Measurements from ENCODE around the gene CABP7. TPM values are rescaled to one million over a fixed set of nuclear protein-coding genes. Genes with fewer than 3 reads are reported as not detected.

Gene CABP7
- total RNA-seq, 1 donor from 2014 or later = 0.12 TPM

GRCh38 chr22:29712119-29712518 lies 7.7 kb upstream of the CABP7 start:
- no peak for DNase-seq (ENCODE audit: low spot score, unreplicated experiment)
- Mint-ChIP-seq H3K9me3 (ENCODE audit: low read depth) (no peaks in the 10 kb centered on the region), H3K4me3 (ENCODE audit: low read depth) (no peak overlapping the region), H3K27me3 (peaks cover 44% of the 10 kb centered on the region), H3K4me1 (ENCODE audit: low read depth) (no peaks in the 10 kb centered on the region), H3K36me3 (ENCODE audit: insufficient read depth) (no peaks in the 10 kb centered on the region), H3K27ac (no peak overlapping the region)
- TF ChIP-seq CTCF (IDR thresholded peaks at IDR 0.05; ENCODE audit: unreplicated experiment) = no peak

GRCh38 chr22:29713156-29713727 lies 6.6 kb upstream of the CABP7 start:
- Mint-ChIP-seq H3K4me1 (ENCODE audit: low read depth) (no peaks in the 10 kb centered on the region), H3K36me3 (ENCODE audit: insufficient read depth) (no peaks in the 10 kb centered on the region), H3K27ac (no peak overlapping the region), H3K9me3 (ENCODE audit: low read depth) (no peaks in the 10 kb centered on the region), H3K4me3 (ENCODE audit: low read depth) (no peak overlapping the region), H3K27me3 (peaks cover 50% of the 10 kb centered on the region)
- no peak for TF ChIP-seq CTCF (IDR thresholded peaks at IDR 0.05; ENCODE audit: unreplicated experiment)
- DNase-seq (ENCODE audit: low spot score, unreplicated experiment) = no peak

DNA sequence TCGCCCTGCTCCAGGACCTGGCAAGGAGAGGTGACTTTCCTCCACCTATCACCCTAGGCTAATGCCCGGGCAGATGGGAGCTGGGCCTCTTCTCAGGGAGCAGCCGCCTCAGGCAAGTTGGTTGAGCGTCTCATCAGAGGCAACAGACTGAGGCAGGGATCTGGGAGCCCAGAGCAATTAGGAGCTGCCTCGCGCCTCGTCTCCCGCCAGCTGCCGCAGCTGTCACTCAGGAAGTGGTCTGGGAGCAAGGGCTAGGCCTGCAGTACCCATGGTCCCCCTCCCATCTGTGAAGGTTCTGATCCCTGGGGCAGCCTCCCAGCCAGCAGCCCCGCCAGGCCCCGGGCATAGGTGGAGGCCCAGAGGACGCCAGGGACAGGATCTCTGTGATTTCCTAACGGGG lies 4.6 kb upstream of the CABP7 start:
- Mint-ChIP-seq H3K4me1 (ENCODE audit: low read depth) (peaks cover 2% of the 10 kb centered on the region), H3K4me3 (ENCODE audit: low read depth) (no peak overlapping the region), H3K27me3 (peaks cover 59% of the 10 kb centered on the region), H3K36me3 (ENCODE audit: insufficient read depth) (no peaks in the 10 kb centered on the region), H3K27ac (no peak overlapping the region), H3K9me3 (ENCODE audit: low read depth) (no peaks in the 10 kb centered on the region)
- no peak for DNase-seq (ENCODE audit: low spot score, unreplicated experiment)
- no peak for TF ChIP-seq CTCF (IDR thresholded peaks at IDR 0.05; ENCODE audit: unreplicated experiment)

GRCh38 chr22:29715705-29716104 lies 4.1 kb upstream of the CABP7 start:
- Mint-ChIP-seq H3K9me3 (ENCODE audit: low read depth) (no peaks in the 10 kb centered on the region), H3K4me3 (ENCODE audit: low read depth) (no peak overlapping the region), H3K27ac (no peak overlapping the region), H3K36me3 (ENCODE audit: insufficient read depth) (no peaks in the 10 kb centered on the region), H3K27me3 (peaks cover 59% of the 10 kb centered on the region), H3K4me1 (ENCODE audit: low read depth) (peaks cover 2% of the 10 kb centered on the region)
- no peak for DNase-seq (ENCODE audit: low spot score, unreplicated experiment)
- TF ChIP-seq CTCF (IDR thresholded peaks at IDR 0.05; ENCODE audit: unreplicated experiment) = no peak

GRCh38 chr22:29716814-29717545 lies 2.8 kb upstream of the CABP7 start:
- H3K27me3 Mint-ChIP-seq = peaks cover 62% of the 10 kb centered on the region

More at GRCh38 chr22:29716814-29717545, 2.8 kb upstream of the CABP7 start:
- H3K27ac Mint-ChIP-seq = no peak overlapping the region
- no peak for TF ChIP-seq CTCF (IDR thresholded peaks at IDR 0.05; ENCODE audit: unreplicated experiment)
- no peaks in the 10 kb centered on the region for H3K36me3 Mint-ChIP-seq (ENCODE audit: insufficient read depth)
- H3K4me1 Mint-ChIP-seq (ENCODE audit: low read depth) = peaks cover 2% of the 10 kb centered on the region
- peak; percentile 84 for DNase-seq (ENCODE audit: low spot score, unreplicated experiment)
- no peaks in the 10 kb centered on the region for H3K9me3 Mint-ChIP-seq (ENCODE audit: low read depth)
- no peak overlapping the region for H3K4me3 Mint-ChIP-seq (ENCODE audit: low read depth)
